ENCODE results near the gene MYOG. TPM values are rescaled to one million over a fixed set of nuclear protein-coding genes. Genes with fewer than 3 reads are reported as not detected.

The MYOG gene
- total RNA-seq: not detected in 2 replicates

GRCh38 chr1:203085528-203086406 lies at the start of gene MYOG:
Gene MYOG, minus strand, starts transcription at chr1:203086012. Its CDS starts 51 bp downstream, at chr1:203085961.
- peaks cover 3% of the 10 kb centered on the region for H3K27me3 ChIP-seq (ENCODE audit: control insufficient read depth, insufficient read depth, low read length)
- DNase-seq (ENCODE audit: low read depth) (no peak), FAIRE-seq (no peak)
- TF ChIP-seq CTCF (IDR thresholded peaks at IDR 0.05; ENCODE audit: insufficient read depth, low read length, severe bottlenecking): no peak
- no peaks in the 10 kb centered on the region for H3K36me3 ChIP-seq (ENCODE audit: control insufficient read depth, insufficient read depth, low read length)
- no peak within 1 kb of the TSS for H3K4me3 ChIP-seq (ENCODE audit: low read depth, low read length)

GRCh38 chr1:203133970-203134725 lies 48.3 kb upstream of the MYOG start:
- no peak overlapping the region for H3K4me3 ChIP-seq (ENCODE audit: low read depth, low read length)
- DNase-seq (ENCODE audit: low read depth) (peak; percentile 43), FAIRE-seq (peak; percentile 55)
- no peak for TF ChIP-seq CTCF (IDR thresholded peaks at IDR 0.05; ENCODE audit: insufficient read depth, low read length, severe bottlenecking)
- no peaks in the 10 kb centered on the region for H3K36me3 ChIP-seq (ENCODE audit: control insufficient read depth, insufficient read depth, low read length)
- no peaks in the 10 kb centered on the region for H3K27me3 ChIP-seq (ENCODE audit: control insufficient read depth, insufficient read depth, low read length)

- Histone ChIP-seq H3K36me3 (ENCODE audit: control insufficient read depth, insufficient read depth, low read length) (no peaks in the 10 kb centered on the region), H3K4me3 (ENCODE audit: low read depth, low read length) (no peak overlapping the region), H3K27me3 (ENCODE audit: control insufficient read depth, insufficient read depth, low read length) (peaks cover 6% of the 10 kb centered on the region)
- TF ChIP-seq CTCF (IDR thresholded peaks at IDR 0.05; ENCODE audit: insufficient read depth, low read length, severe bottlenecking): no peak
- no peak for FAIRE-seq
- DNase-seq (ENCODE audit: low read depth): no peak
These were observed 45.9 kb upstream of the MYOG start for GRCh38 chr1:203131548-203132200.

GRCh38 chr1:203130358-203130985 lies 44.7 kb upstream of the MYOG start:
- TF ChIP-seq CTCF (IDR thresholded peaks at IDR 0.05; ENCODE audit: insufficient read depth, low read length, severe bottlenecking): no peak
- Histone ChIP-seq H3K36me3 (ENCODE audit: control insufficient read depth, insufficient read depth, low read length) (no peaks in the 10 kb centered on the region), H3K27me3 (ENCODE audit: control insufficient read depth, insufficient read depth, low read length) (peaks cover 7% of the 10 kb centered on the region), H3K4me3 (ENCODE audit: low read depth, low read length) (no peak overlapping the region)
- no peak for FAIRE-seq
- DNase-seq (ENCODE audit: low read depth): no peak

GRCh38 chr1:203129501-203130231 lies 43.9 kb upstream of the MYOG start:
- no peak overlapping the region for H3K4me3 ChIP-seq (ENCODE audit: low read depth, low read length)
- DNase-seq (ENCODE audit: low read depth) (no peak), FAIRE-seq (no peak)
- no peak for TF ChIP-seq CTCF (IDR thresholded peaks at IDR 0.05; ENCODE audit: insufficient read depth, low read length, severe bottlenecking)
- H3K27me3 ChIP-seq (ENCODE audit: control insufficient read depth, insufficient read depth, low read length): peaks cover 12% of the 10 kb centered on the region
- no peaks in the 10 kb centered on the region for H3K36me3 ChIP-seq (ENCODE audit: control insufficient read depth, insufficient read depth, low read length)
